NB4 (cell line): ENCODE measurements around the gene CWC22.

ENCODE experiments used
- DNase-seq: peaks from one replicate; pipeline ENCODE4 v3.0.0; 2010; ENCODE audit warnings: low read depth
- H3K4me3 ChIP-seq: one replicate; pipeline ENCODE4 v1.5.1; 2011; ENCODE audit warnings: mild to moderate bottlenecking, low read depth, low read length, moderate library complexity
- MAX ChIP-seq: IDR thresholded peaks from 2 replicates; pipeline ENCODE4 v1.6.1; 2011; ENCODE audit warnings: low read depth, low read length
- MYC ChIP-seq: IDR thresholded peaks from 2 replicates; pipeline ENCODE4 v1.6.1; 2011; ENCODE audit warnings: low read depth, low read length
- POLR2A ChIP-seq: IDR thresholded peaks from 2 replicates; pipeline ENCODE4 v1.6.1; 2011; ENCODE audit warnings: mild to moderate bottlenecking; ENCODE audit not compliant: insufficient read length; ENCODE audit errors: extremely low read depth
- TF ChIP-seq, protein P1 (sequence below): IDR thresholded peaks from one replicate; pipeline ENCODE4 v1.5.1; 2012; ENCODE audit warnings: low read depth, low read length

The CWC22 gene

DNA sequence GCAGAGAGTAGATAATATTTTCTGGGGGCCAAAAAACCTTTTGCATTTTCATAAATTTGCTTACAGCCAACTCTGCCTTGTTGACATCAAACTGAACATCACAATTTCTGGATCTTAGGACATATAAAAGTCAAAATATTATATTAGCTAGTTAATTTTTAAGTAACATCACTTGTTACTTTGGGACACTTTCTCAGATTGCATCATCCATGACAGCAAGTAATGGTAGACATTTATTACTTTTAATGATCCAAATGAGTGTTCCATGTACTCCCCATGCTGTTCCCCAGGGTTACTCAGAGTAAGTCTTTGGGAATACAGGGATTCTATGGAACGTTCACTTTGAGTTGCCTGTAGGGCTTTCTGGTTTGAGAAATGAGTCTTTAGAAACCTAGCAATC is 39.1 kb upstream of the CWC22 start:
- H3K4me3 ChIP-seq: no peak overlapping the region
- TF ChIP-seq POLR2A (no peak), MAX (no peak), MYC (no peak)
- TF ChIP-seq, protein P1, sequence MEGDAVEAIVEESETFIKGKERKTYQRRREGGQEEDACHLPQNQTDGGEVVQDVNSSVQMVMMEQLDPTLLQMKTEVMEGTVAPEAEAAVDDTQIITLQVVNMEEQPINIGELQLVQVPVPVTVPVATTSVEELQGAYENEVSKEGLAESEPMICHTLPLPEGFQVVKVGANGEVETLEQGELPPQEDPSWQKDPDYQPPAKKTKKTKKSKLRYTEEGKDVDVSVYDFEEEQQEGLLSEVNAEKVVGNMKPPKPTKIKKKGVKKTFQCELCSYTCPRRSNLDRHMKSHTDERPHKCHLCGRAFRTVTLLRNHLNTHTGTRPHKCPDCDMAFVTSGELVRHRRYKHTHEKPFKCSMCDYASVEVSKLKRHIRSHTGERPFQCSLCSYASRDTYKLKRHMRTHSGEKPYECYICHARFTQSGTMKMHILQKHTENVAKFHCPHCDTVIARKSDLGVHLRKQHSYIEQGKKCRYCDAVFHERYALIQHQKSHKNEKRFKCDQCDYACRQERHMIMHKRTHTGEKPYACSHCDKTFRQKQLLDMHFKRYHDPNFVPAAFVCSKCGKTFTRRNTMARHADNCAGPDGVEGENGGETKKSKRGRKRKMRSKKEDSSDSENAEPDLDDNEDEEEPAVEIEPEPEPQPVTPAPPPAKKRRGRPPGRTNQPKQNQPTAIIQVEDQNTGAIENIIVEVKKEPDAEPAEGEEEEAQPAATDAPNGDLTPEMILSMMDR: no peak
- no peak for DNase-seq

DNA sequence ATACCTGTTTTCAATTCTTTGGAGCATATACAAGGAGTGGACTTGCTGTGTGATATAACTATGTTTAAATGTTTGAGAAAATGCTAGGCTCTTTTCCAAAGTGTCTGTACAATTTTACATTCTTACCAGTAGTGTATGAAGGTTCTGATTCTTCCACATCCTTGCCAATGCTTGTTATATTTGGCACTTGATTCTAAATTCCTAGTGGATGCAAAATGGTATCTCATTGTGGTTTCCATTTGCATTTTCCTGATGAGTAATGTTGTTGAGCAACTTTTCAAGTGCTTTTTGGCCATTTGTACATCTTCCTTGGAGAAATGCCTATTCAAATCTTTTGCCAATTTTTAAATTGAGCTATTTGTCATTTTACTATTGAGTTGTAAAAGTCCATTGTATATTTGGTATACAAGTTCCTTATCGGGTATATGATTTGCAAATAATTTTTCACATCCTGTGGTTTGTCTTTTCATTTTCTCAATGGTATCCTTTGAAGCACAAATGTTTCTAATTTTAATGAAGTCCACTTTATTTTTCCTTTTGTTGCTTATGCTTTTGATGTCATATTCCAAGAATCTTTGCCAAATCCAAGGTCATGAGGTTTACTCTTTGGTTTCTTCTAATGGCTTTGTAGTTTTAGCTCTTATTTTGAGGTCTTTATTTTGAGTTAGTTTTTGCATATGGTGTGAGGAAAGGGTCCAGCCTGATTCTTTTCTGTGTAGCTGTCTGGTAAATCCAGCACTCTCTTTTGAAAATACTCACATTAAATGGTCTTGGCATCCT is 33.2 kb upstream of the CWC22 start:
- no peak overlapping the region for H3K4me3 ChIP-seq
- no peak for DNase-seq
- TF ChIP-seq POLR2A (no peak), MAX (no peak), MYC (no peak)
- TF ChIP-seq, protein P1: no peak

DNA sequence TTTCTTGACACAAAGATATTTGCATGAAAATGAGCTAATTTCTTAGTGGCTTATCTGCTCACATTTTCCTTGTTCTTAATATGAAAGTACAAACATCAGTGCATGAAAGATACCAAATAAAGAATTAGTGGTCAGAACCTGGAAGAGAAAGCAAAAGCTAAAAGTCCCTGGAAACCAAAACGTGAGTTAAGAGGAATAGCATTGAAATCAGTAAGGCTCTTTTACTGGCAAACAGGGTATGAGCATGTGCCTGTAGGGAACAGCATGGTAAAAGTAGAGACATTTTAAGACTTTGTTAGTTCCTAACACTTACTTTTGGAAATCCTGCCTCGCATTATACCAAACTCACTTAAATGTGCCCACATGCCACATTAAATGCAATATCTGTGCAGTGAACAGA is 31.9 kb upstream of the CWC22 start:
- TF ChIP-seq MYC (no peak), MAX (no peak), POLR2A (no peak)
- TF ChIP-seq, protein P1: no peak
- DNase-seq: no peak
- H3K4me3 ChIP-seq: no peak overlapping the region

GRCh38 chr2:180033993-180034894 is 27.1 kb upstream of the CWC22 start:
- no peak overlapping the region for H3K4me3 ChIP-seq
- TF ChIP-seq MYC (no peak), POLR2A (no peak), MAX (no peak)
- TF ChIP-seq, protein P1: no peak
- DNase-seq: no peak

DNA sequence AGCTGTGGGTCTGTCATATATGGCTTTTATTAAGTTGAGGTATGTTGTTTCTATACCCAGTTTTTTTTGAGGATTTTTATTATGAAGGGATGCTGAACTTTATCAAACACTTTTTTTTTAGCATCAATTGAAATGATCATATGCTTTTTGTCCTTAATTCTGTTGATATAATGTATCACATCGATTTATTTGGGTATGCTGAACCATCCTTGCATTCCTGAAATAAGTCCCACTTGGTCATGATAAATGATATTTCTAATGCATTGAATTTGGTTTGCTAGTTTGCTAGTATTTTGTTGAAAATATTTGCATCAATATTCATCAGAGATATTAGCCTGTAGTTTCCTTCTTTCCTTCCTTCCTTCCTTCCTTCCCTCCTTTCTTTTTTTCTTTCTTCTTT is 22.5 kb upstream of the CWC22 start:
- DNase-seq: no peak
- H3K4me3 ChIP-seq: no peak overlapping the region
- TF ChIP-seq, protein P1: no peak
- no peak for TF ChIP-seq MAX
- TF ChIP-seq POLR2A: no peak
- TF ChIP-seq MYC: no peak
